Neural cell (in vitro differentiated cells): ENCODE measurements around the gene MPDZ. TPM values are rescaled to one million over a fixed set of nuclear protein-coding genes. Genes with fewer than 3 reads are reported as not detected.

Experiments
- H2AFZ ChIP-seq: fragments of 200-600, 300-800 bp; sonication (generic), shearing (Covaris generic); 2 replicates; pipeline ENCODE4 v1.6.0; 2014; ENCODE audit warnings: low read depth, mild to moderate bottlenecking, antibody characterized with exemption, low read length, moderate library complexity
- H3F3A ChIP-seq: fragments of 200-600 bp; shearing (Covaris generic); 2 replicates; pipeline ENCODE4 v1.6.1; 2016; ENCODE audit warnings: mild to moderate bottlenecking, moderate library complexity, mixed read lengths, antibody characterized with exemption, low read length; ENCODE audit not compliant: insufficient read depth, poor library complexity, severe bottlenecking
- H3K27ac ChIP-seq: fragments of 200-600, 300-800 bp; sonication (generic), shearing (Covaris generic); 2 replicates; pipeline ENCODE4 v1.5.1; 2014; ENCODE audit warnings: mild to moderate bottlenecking, low read length, moderate library complexity
- H3K27me3 ChIP-seq: fragments of 300-800, 200-600 bp; sonication (generic), shearing (Covaris generic); 2 replicates; pipeline ENCODE4 v1.6.0; 2014; ENCODE audit warnings: mild to moderate bottlenecking, low read depth, low read length, moderate library complexity; ENCODE audit not compliant: insufficient read depth
- H3K36me3 ChIP-seq: fragments of 300-800, 200-600 bp; sonication (generic), shearing (Covaris generic); 2 replicates; pipeline ENCODE4 v1.5.1; 2014; ENCODE audit warnings: mild to moderate bottlenecking, antibody characterized with exemption, low read length, moderate library complexity; ENCODE audit not compliant: insufficient read depth
- H3K4me2 ChIP-seq: fragments of 300-800, 200-600 bp; sonication (generic), shearing (Covaris generic); 2 replicates; pipeline ENCODE4 v1.6.0; 2014; ENCODE audit warnings: mild to moderate bottlenecking, low read length
- H3K4me3 ChIP-seq: fragments of 300-800, 200-600 bp; sonication (generic), shearing (Covaris generic); 2 replicates; pipeline ENCODE4 v1.5.1; 2014; ENCODE audit warnings: mild to moderate bottlenecking, low read length, moderate library complexity
- H3K79me2 ChIP-seq: fragments of 200-600 bp; shearing (Covaris generic); replicated peaks from 2 replicates; pipeline ENCODE4 v1.6.0; 2014; ENCODE audit warnings: mild to moderate bottlenecking, low read length, moderate library complexity; ENCODE audit not compliant: insufficient read depth
- H3K9ac ChIP-seq: fragments of 300-800, 200-600 bp; sonication (generic), shearing (Covaris generic); 2 replicates; pipeline ENCODE4 v1.6.1; 2016; ENCODE audit warnings: mild to moderate bottlenecking, low read length, mixed read lengths
- H3K9me2 ChIP-seq: fragments of 200-600 bp; shearing (Covaris generic); 2 replicates; pipeline ENCODE4 v1.6.1; 2016; ENCODE audit warnings: mild to moderate bottlenecking, low read length, mixed read lengths; ENCODE audit not compliant: insufficient read depth
- H3K9me3 ChIP-seq: fragments of 200-600, 300-800 bp; sonication (generic), shearing (Covaris generic); 2 replicates; pipeline ENCODE4 v1.6.1; 2016; ENCODE audit warnings: mild to moderate bottlenecking, mixed run types, low read length, moderate library complexity, mixed read lengths
- H4K20me1 ChIP-seq: fragments of 200-600 bp; shearing (Covaris generic); 2 replicates; pipeline ENCODE4 v1.6.1; 2016; ENCODE audit warnings: mild to moderate bottlenecking, mixed run types; ENCODE audit not compliant: insufficient read depth
- CTCF ChIP-seq: fragments of 450-650 bp; IDR thresholded peaks from 2 replicates; pipeline ENCODE4 v1.5.1; 2014; ENCODE audit warnings: antibody characterized with exemption, mild to moderate bottlenecking, moderate library complexity; ENCODE audit not compliant: poor library complexity, severe bottlenecking
- EP300 ChIP-seq: fragments of 450-650 bp; conservative IDR thresholded peaks from 2 replicates; pipeline ENCODE4 v1.6.1; 2014; ENCODE audit warnings: antibody characterized with exemption, mild to moderate bottlenecking, moderate library complexity; ENCODE audit not compliant: poor library complexity, severe bottlenecking
- EZH2 ChIP-seq: fragments of 200-600, 300-800 bp; shearing (Covaris generic), sonication (generic); IDR thresholded peaks from 2 replicates; pipeline ENCODE4 v1.6.1; 2014; ENCODE audit warnings: antibody characterized with exemption, low read length, borderline replicate concordance, mild to moderate bottlenecking; ENCODE audit not compliant: insufficient read depth, poor library complexity, severe bottlenecking
- MXI1 ChIP-seq: fragments of 450-650 bp; conservative IDR thresholded peaks from 2 replicates; pipeline ENCODE4 v1.6.1; 2014; ENCODE audit warnings: antibody characterized with exemption, mild to moderate bottlenecking; ENCODE audit not compliant: poor library complexity, severe bottlenecking
- POLR2AphosphoS5 ChIP-seq: IDR thresholded peaks from 2 replicates; pipeline ENCODE4 v1.6.1; 2012
- RAD21 ChIP-seq: fragments of 450-650 bp; conservative IDR thresholded peaks from 2 replicates; pipeline ENCODE4 v1.6.1; 2014; ENCODE audit warnings: antibody characterized with exemption, mild to moderate bottlenecking, moderate library complexity
- REST ChIP-seq: IDR thresholded peaks from 2 replicates; pipeline ENCODE4 v1.6.1; 2012; ENCODE audit warnings: borderline replicate concordance
- SMC3 ChIP-seq: fragments of 450-650 bp; conservative IDR thresholded peaks from 2 replicates; pipeline ENCODE4 v1.6.1; 2014; ENCODE audit warnings: antibody characterized with exemption, mild to moderate bottlenecking, moderate library complexity; ENCODE audit not compliant: poor library complexity
- TAF1 ChIP-seq: IDR thresholded peaks from 2 replicates; pipeline ENCODE4 v1.6.1; 2012; ENCODE audit warnings: low read depth
- polyA plus RNA-seq: library from polyadenylated mRNA; depleted of rRNA; stranded (reverse); fragments of >200 nt; gene quantifications from 2 replicates; pipeline ENCODE4 v1.2.3, GENCODE V29; 2014

Gene MPDZ
- polyA plus RNA-seq, 1 donor from 2014 or later = 13.1 TPM

- H4K20me1 ChIP-seq = no peaks in the 10 kb centered on the region
- no peak overlapping the region for H3K4me2 ChIP-seq
- no peak overlapping the region for H2AFZ ChIP-seq
- no peak overlapping the region for H3K27ac ChIP-seq
- no peaks in the 10 kb centered on the region for H3K9me2 ChIP-seq
- H3K9ac ChIP-seq = no peak overlapping the region
- no peaks in the 10 kb centered on the region for H3K27me3 ChIP-seq
- no peak overlapping the region for H3K4me3 ChIP-seq
- no peaks in the 10 kb centered on the region for H3K36me3 ChIP-seq
- TF ChIP-seq POLR2AphosphoS5 (no peak), EZH2 (no peak), CTCF (no peak), RAD21 (no peak), REST (no peak)
- no peaks in the 10 kb centered on the region for H3F3A ChIP-seq
- no peaks in the 10 kb centered on the region for H3K79me2 ChIP-seq
- no peaks in the 10 kb centered on the region for H3K9me3 ChIP-seq
These were observed 90.1 kb downstream of the MPDZ start for GRCh38 chr9:13189362-13189761.

- H3K4me2 ChIP-seq = no peak overlapping the region
- H3K36me3 ChIP-seq = no peaks in the 10 kb centered on the region
- no peak overlapping the region for H3K9ac ChIP-seq
- no peaks in the 10 kb centered on the region for H3K79me2 ChIP-seq
- H3K27me3 ChIP-seq = no peaks in the 10 kb centered on the region
- no peaks in the 10 kb centered on the region for H3K9me3 ChIP-seq
- H2AFZ ChIP-seq = no peak overlapping the region
- H4K20me1 ChIP-seq = no peaks in the 10 kb centered on the region
- H3K27ac ChIP-seq = no peak overlapping the region
- no peaks in the 10 kb centered on the region for H3K9me2 ChIP-seq
- H3K4me3 ChIP-seq = no peak overlapping the region
- no peaks in the 10 kb centered on the region for H3F3A ChIP-seq
- TF ChIP-seq TAF1 = no peak
- TF ChIP-seq RAD21 = no peak
- TF ChIP-seq MXI1 = no peak
- TF ChIP-seq CTCF = no peak
- no peak for TF ChIP-seq POLR2AphosphoS5
- no peak for TF ChIP-seq SMC3
- TF ChIP-seq REST = no peak
- TF ChIP-seq EZH2 = no peak
- TF ChIP-seq EP300 = no peak
These were observed 92.7 kb downstream of the MPDZ start for GRCh38 chr9:13186774-13187173.
